Naive thymus-derived CD4-positive, alpha-beta T cell (primary cell): ENCODE data around the gene NCKAP1. TPM values are rescaled to one million over a fixed set of nuclear protein-coding genes. Genes with fewer than 3 reads are reported as not detected.

Experiments used
- ATAC-seq: fragments of 150-1000 bp; cut with Tn5 transposase; 2 replicates; pipeline ENCODE4 v1.10.0; 2021; ENCODE audit warnings: mild to moderate bottlenecking, moderate library complexity
- CTCF ChIA-PET: fragments of 350-600 bp; sonication (Branson Sonifier 250); formaldehyde crosslinking; loops from one replicate; lab custom pipeline; 2021; ENCODE audit warnings: antibody characterized with exemption; lab: Charles Lee
- POLR2A ChIA-PET: fragments of 350-600 bp; sonication (Branson Sonifier 250); formaldehyde crosslinking; loops from one replicate; lab custom pipeline; 2021; ENCODE audit warnings: antibody characterized with exemption, inconsistent platforms; lab: Charles Lee
- DNase-seq, 9 donors: peaks; one replicate each; pipeline versions ENCODE4 v3.0.0 to v3.0.0-alpha.2; 2020 to 2022; ENCODE audit warnings: mixed read lengths in 1 of 9
- H3K27ac ChIP-seq: one replicate; pipeline ENCODE4 v1.7.0; 2013; ENCODE audit warnings: mild to moderate bottlenecking, low read depth, low read length, moderate library complexity
- H3K27me3 ChIP-seq, 2 donors: one replicate each; pipeline ENCODE4 v1.7.0; 2013; ENCODE audit warnings: low read length in 2 of 2, mild to moderate bottlenecking in 2 of 2, moderate library complexity in 2 of 2; ENCODE audit not compliant: control insufficient read depth in 2 of 2, insufficient read depth in 2 of 2
- H3K36me3 ChIP-seq, 3 experiments: 1 replicate in 2 of 3; 2 replicates in 1 of 3; pipeline ENCODE4 v1.7.0; 2013; ENCODE audit warnings: low read length in 3 of 3, mild to moderate bottlenecking in 3 of 3, moderate library complexity in 1 of 3; ENCODE audit not compliant: insufficient read depth in 3 of 3, control insufficient read depth in 2 of 3
- H3K4me1 ChIP-seq, 2 donors: one replicate each; pipeline ENCODE4 v1.7.0; 2013; ENCODE audit warnings: low read length in 2 of 2, mild to moderate bottlenecking in 2 of 2, moderate library complexity in 1 of 2; ENCODE audit not compliant: control insufficient read depth in 2 of 2, insufficient read depth in 2 of 2
- H3K4me3 ChIP-seq: 2 replicates; pipeline ENCODE4 v1.7.0; 2013; ENCODE audit warnings: mild to moderate bottlenecking, low read length
- H3K9me3 ChIP-seq, 3 experiments: 1 replicate in 2 of 3; 2 replicates in 1 of 3; pipeline ENCODE4 v1.7.0; 2013; ENCODE audit warnings: low read length in 3 of 3; ENCODE audit not compliant: control insufficient read depth in 2 of 3
- H3K27ac Mint-ChIP-seq, 9 donors: one replicate each; pipeline ENCODE4 v1.8.0; 2020 to 2022; ENCODE audit warnings: mixed read lengths in 9 of 9, mild to moderate bottlenecking in 8 of 9, moderate library complexity in 5 of 9, inconsistent platforms in 2 of 9
- H3K27me3 Mint-ChIP-seq, 5 donors: one replicate each; pipeline ENCODE4 v1.8.0; 2021 to 2022; ENCODE audit warnings: mixed read lengths in 5 of 5, mild to moderate bottlenecking in 1 of 5
- H3K36me3 Mint-ChIP-seq, 5 donors: one replicate each; pipeline ENCODE4 v1.8.0; 2020 to 2022; ENCODE audit warnings: mixed read lengths in 5 of 5, mild to moderate bottlenecking in 3 of 5, inconsistent platforms in 1 of 5
- H3K4me1 Mint-ChIP-seq, 7 donors: one replicate each; pipeline ENCODE4 v1.8.0; 2020 to 2022; ENCODE audit warnings: mixed read lengths in 7 of 7, mild to moderate bottlenecking in 3 of 7, inconsistent platforms in 1 of 7
- H3K4me3 Mint-ChIP-seq, 10 donors: one replicate each; pipeline ENCODE4 v1.8.0; 2020 to 2022; ENCODE audit warnings: mild to moderate bottlenecking in 10 of 10, mixed read lengths in 10 of 10, moderate library complexity in 6 of 10, inconsistent platforms in 2 of 10
- H3K9me3 Mint-ChIP-seq, 11 donors: one replicate each; pipeline ENCODE4 v1.8.0; 2020 to 2022; ENCODE audit warnings: mixed read lengths in 11 of 11, mild to moderate bottlenecking in 4 of 11, inconsistent platforms in 1 of 11, moderate library complexity in 1 of 11
- intact Hi-C, 2 donors: fragments of 100-400 bp; cut with micrococcal nuclease; formaldehyde crosslinking; loops; one replicate each; pipeline ENCODE4 v1.15.1; 2023
- polyA plus RNA-seq, 2 donors: library from polyadenylated mRNA; unstranded; fragments of 300-500 nt; fragmentation: Illumina TruSeq; gene quantifications; one replicate each; pipeline ENCODE4 v1.2.3, GENCODE V29; 2021
- total RNA-seq, 6 experiments: library from RNA in 5 of 6; stranded (reverse) in 5 of 6; gene quantifications; 1 replicate in 5 of 6; 2 replicates in 1 of 6; pipeline ENCODE4 v1.2.3 and lab custom pipeline; 2021 to 2026

NCKAP1 gene
- total and polyA plus RNA-seq, 7 experiments from 2014 or later = 0.31 to 4.1 (median 2.6) TPM

DNA sequence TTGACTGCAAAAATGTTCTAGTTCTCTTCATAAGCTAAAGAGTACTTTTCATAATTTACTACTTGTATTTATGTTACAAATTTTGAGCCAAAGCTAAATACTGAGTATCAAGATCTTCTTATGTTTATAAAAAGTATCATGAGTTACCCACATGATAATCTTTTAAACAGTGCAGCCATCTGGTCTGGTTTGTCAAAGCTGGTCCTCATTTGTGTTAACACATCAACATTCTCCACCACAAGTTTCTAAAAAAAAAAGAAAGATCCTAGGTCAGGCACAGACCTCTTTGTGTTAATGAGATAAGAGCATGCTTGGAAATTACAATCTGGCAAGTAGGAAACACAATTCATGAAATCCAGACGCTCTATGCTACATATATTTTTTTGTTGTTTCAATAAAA, 96.3 kb downstream of the NCKAP1 start:
- no peaks in the 10 kb centered on the region for H3K36me3 ChIP-seq
- peaks cover 0 to 9% (median 0%) of the 10 kb centered on the region in 7 donors for H3K4me1 Mint-ChIP-seq
- ChIA-PET POLR2A (no interaction called here), CTCF (interaction anchor here (0.6 kb wide), 1 partner anchor 264 kb away, joined by 3 read pairs; no protein-coding TSS in a partner anchor)
- DNase-seq (no peak), ATAC-seq (no peak)
- H3K9me3 ChIP-seq = no peaks in the 10 kb centered on the region
- H3K27me3 ChIP-seq = no peaks in the 10 kb centered on the region
- no peak overlapping the region for H3K27ac Mint-ChIP-seq
- H3K27ac ChIP-seq = no peak overlapping the region
- H3K4me3 Mint-ChIP-seq = no peak overlapping the region
- H3K27me3 Mint-ChIP-seq = no peaks in the 10 kb centered on the region
- peaks cover 0 to 2% (median 0%) of the 10 kb centered on the region in 11 donors for H3K9me3 Mint-ChIP-seq
- H3K36me3 Mint-ChIP-seq = peaks cover 0 to 35% (median 17%) of the 10 kb centered on the region in 5 donors
- H3K4me3 ChIP-seq = no peak overlapping the region
- intact Hi-C loops = no loop called here
- no peaks in the 10 kb centered on the region for H3K4me1 ChIP-seq

DNA sequence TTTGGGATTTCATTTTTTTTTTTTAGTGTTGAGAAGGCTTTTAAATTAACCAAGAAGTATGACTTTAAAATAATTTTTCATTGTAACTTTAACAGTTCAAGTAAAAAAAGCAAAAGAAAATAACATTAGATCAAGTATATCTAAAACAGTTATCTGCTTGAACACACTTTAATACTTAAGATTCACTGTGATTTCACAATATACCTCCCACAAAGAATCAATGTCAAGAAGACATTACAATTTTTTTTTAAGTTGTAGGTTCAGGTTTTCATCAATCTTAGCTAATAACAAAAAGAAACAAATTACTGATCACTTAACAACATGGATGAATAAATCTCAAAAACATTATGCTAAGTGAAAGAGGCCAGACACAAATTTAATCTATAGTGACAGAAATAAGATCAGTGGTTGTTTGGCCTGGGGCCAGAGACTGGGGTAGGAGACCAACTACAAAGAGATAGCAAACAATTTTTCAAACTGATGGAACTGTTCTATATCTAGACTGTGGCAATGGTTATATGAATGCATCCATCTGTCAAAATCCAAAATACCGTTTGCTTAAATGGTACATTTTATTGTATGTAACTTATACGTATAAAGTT, 97.0 kb downstream of the NCKAP1 start:
- Mint-ChIP-seq H3K27me3 (no peaks in the 10 kb centered on the region), H3K4me3 (no peak overlapping the region), H3K4me1 (peaks cover 0 to 3% (median 0%) of the 10 kb centered on the region in 7 donors), H3K9me3 (peaks cover 0 to 2% (median 0%) of the 10 kb centered on the region in 11 donors), H3K36me3 (peaks cover 0 to 34% (median 12%) of the 10 kb centered on the region in 5 donors), H3K27ac (no peak overlapping the region)
- Histone ChIP-seq H3K27me3 (no peaks in the 10 kb centered on the region), H3K9me3 (no peaks in the 10 kb centered on the region), H3K27ac (no peak overlapping the region), H3K4me3 (no peak overlapping the region), H3K36me3 (no peaks in the 10 kb centered on the region), H3K4me1 (no peaks in the 10 kb centered on the region)
- no peak for ATAC-seq
- ChIA-PET POLR2A (no interaction called here), CTCF (no interaction called here)
- DNase-seq = no peak
- intact Hi-C loops = no loop called here

GRCh38 chr2:182937870-182938269, 100.4 kb downstream of the NCKAP1 start:
- no peaks in the 10 kb centered on the region for H3K27me3 Mint-ChIP-seq
- no peak overlapping the region for H3K4me3 Mint-ChIP-seq
- ChIA-PET POLR2A (no interaction called here), CTCF (no interaction called here)
- intact Hi-C loops = no loop called here
- H3K4me3 ChIP-seq = no peak overlapping the region
- H3K9me3 ChIP-seq = no peaks in the 10 kb centered on the region
- ATAC-seq (no peak), DNase-seq (no peak)
- no peaks in the 10 kb centered on the region for H3K36me3 ChIP-seq
- H3K4me1 Mint-ChIP-seq = peaks cover 0 to 2% (median 0%) of the 10 kb centered on the region in 7 donors
- no peaks in the 10 kb centered on the region for H3K4me1 ChIP-seq
- no peaks in the 10 kb centered on the region for H3K27me3 ChIP-seq
- H3K27ac Mint-ChIP-seq = no peak overlapping the region
- H3K27ac ChIP-seq = no peak overlapping the region
- H3K36me3 Mint-ChIP-seq = peaks cover 2 to 35% (median 17%) of the 10 kb centered on the region in 5 donors
- no peaks in the 10 kb centered on the region for H3K9me3 Mint-ChIP-seq

GRCh38 chr2:182933629-182934028, 104.6 kb downstream of the NCKAP1 start:
- intact Hi-C loops = no loop called here
- ATAC-seq (no peak), DNase-seq (no peak)
- Histone ChIP-seq H3K27me3 (no peaks in the 10 kb centered on the region), H3K4me3 (no peak overlapping the region), H3K9me3 (no peaks in the 10 kb centered on the region), H3K27ac (no peak overlapping the region), H3K36me3 (no peaks in the 10 kb centered on the region), H3K4me1 (no peaks in the 10 kb centered on the region)
- Mint-ChIP-seq H3K27ac (no peak overlapping the region), H3K4me3 (no peak overlapping the region), H3K4me1 (peaks cover 0 to 2% (median 0%) of the 10 kb centered on the region in 7 donors), H3K9me3 (no peaks in the 10 kb centered on the region), H3K36me3 (peaks cover 4 to 34% (median 18%) of the 10 kb centered on the region in 5 donors), H3K27me3 (no peaks in the 10 kb centered on the region)
- ChIA-PET POLR2A (no interaction called here), CTCF (no interaction called here)

DNA sequence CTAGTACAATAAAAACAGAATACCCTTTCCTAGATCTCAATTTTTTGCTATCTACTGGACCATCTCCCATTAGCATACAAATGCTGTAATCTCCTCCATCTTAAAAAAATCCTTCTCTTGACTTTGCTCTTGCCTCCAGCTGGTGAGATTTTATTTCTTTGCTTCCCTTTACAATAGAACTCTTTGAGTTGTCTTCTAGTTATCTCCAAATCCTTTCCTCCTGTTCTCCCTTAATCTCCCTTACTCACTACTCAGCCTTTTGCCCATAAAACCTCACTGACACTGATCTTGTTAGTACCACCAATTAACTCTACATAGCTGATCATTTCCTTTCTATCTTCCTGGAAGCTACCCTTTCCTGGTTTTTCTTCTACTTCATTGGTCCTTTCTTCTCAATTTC, 108.3 kb downstream of the NCKAP1 start:
- Mint-ChIP-seq H3K4me3 (no peak overlapping the region), H3K9me3 (no peaks in the 10 kb centered on the region), H3K36me3 (peaks cover 4 to 37% (median 16%) of the 10 kb centered on the region in 5 donors), H3K4me1 (peaks cover 0 to 2% (median 0%) of the 10 kb centered on the region in 7 donors), H3K27ac (peak overlapping the region in 1 of 9 donors; percentile 14), H3K27me3 (no peaks in the 10 kb centered on the region)
- no peak for DNase-seq
- ATAC-seq = no peak
- Histone ChIP-seq H3K9me3 (no peaks in the 10 kb centered on the region), H3K27ac (no peak overlapping the region), H3K36me3 (no peaks in the 10 kb centered on the region), H3K4me3 (no peak overlapping the region), H3K4me1 (no peaks in the 10 kb centered on the region), H3K27me3 (no peaks in the 10 kb centered on the region)
- ChIA-PET POLR2A (no interaction called here), CTCF (interaction anchor here (1.5 kb wide), 1 partner anchor 21 kb away, joined by 3 read pairs; no protein-coding TSS in a partner anchor)
- intact Hi-C loops = no loop called here

DNA sequence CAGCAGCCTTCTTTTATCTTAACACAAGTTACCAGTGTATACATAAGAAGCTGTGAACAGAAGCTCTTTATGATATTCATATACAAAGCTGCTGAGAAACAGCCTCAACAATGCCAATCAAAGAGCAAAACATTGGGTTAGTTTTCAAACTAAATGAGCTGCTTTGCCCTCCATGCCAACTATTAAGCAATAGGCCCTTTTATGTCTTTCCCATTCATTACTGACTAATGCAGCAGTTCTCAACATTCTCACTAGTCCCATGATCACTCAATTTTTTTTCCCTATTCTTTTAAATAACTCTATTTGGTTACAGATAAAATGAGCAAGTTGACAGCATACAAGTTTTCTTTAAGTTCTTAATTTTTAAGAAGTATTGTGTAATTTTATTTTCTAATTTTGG, 114.0 kb downstream of the NCKAP1 start:
- Mint-ChIP-seq H3K27me3 (no peaks in the 10 kb centered on the region), H3K36me3 (peaks cover 0 to 26% (median 10%) of the 10 kb centered on the region in 5 donors), H3K9me3 (no peaks in the 10 kb centered on the region), H3K4me3 (no peak overlapping the region), H3K27ac (no peak overlapping the region), H3K4me1 (peaks cover 0 to 3% (median 0%) of the 10 kb centered on the region in 7 donors)
- no peaks in the 10 kb centered on the region for H3K36me3 ChIP-seq
- H3K4me1 ChIP-seq = no peaks in the 10 kb centered on the region
- H3K27ac ChIP-seq = no peak overlapping the region
- no peak overlapping the region for H3K4me3 ChIP-seq
- H3K27me3 ChIP-seq = no peaks in the 10 kb centered on the region
- intact Hi-C loops = no loop called here
- ChIA-PET CTCF (no interaction called here), POLR2A (interaction anchor here (0.6 kb wide), 1 partner anchor 17 kb away, joined by 3 read pairs; no protein-coding TSS in a partner anchor)
- no peak for ATAC-seq
- no peak for DNase-seq
- no peaks in the 10 kb centered on the region for H3K9me3 ChIP-seq

DNA sequence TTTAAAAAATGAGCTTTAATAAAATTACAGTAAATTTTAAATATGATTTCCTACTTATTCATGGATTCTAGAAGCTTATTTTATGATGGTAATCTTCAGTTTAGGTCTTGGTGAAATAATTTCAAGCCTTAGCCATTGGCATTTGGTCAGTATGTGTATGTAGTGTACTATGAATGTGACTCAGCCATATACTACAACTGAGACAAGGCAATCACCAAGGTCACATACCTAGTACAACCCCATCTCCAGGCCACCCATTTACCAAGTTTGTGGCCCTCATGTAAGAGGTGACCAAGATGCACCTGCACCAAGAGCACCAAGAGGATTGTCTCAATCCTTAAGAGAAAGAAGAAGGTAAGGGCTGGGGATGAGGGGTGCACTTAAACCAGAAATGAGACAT, 117.0 kb downstream of the NCKAP1 start:
- Mint-ChIP-seq H3K27me3 (no peaks in the 10 kb centered on the region), H3K9me3 (no peaks in the 10 kb centered on the region), H3K36me3 (peaks cover 0 to 15% (median 7%) of the 10 kb centered on the region in 5 donors), H3K4me1 (peaks cover 0 to 3% (median 0%) of the 10 kb centered on the region in 7 donors), H3K4me3 (no peak overlapping the region), H3K27ac (no peak overlapping the region)
- DNase-seq (no peak), ATAC-seq (no peak)
- Histone ChIP-seq H3K9me3 (no peaks in the 10 kb centered on the region), H3K36me3 (no peaks in the 10 kb centered on the region), H3K4me1 (no peaks in the 10 kb centered on the region), H3K27ac (no peak overlapping the region), H3K27me3 (no peaks in the 10 kb centered on the region), H3K4me3 (no peak overlapping the region)
- ChIA-PET POLR2A (no interaction called here), CTCF (no interaction called here)
- intact Hi-C loops = no loop called here
